ENCODE data around the gene RASSF3. TPM values are rescaled to one million over a fixed set of nuclear protein-coding genes. Genes with fewer than 3 reads are reported as not detected.
"Not testable (repeated sequence)": the region's sequence is repeated elsewhere in the genome, so short reads cannot be mapped to it uniquely, and the experiment has no call there.

Gene RASSF3
- polyA plus RNA-seq, 12 donors = 28.2 to 352 (median 67.1) TPM

DNA sequence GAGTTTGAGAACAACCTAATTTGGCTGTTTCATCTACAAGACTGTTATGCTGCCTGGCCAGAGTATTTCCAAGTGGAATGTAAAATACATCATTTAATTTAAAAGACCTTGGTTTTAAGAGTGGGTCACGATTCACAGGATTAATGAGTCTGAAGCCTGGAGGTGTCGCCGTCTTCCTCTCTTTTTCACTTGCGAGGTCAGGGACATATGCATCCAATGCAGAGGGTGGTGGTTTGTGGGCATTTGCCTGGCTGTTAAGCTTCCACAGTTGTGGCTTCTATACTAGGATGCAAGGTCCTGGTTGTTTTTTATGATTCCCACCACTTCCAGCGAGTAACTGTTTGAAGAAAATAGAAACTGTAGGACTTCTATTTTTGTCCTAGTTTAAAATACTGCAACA, 22.8 kb upstream of the RASSF3 start:
- DNase-seq = no peak

DNA sequence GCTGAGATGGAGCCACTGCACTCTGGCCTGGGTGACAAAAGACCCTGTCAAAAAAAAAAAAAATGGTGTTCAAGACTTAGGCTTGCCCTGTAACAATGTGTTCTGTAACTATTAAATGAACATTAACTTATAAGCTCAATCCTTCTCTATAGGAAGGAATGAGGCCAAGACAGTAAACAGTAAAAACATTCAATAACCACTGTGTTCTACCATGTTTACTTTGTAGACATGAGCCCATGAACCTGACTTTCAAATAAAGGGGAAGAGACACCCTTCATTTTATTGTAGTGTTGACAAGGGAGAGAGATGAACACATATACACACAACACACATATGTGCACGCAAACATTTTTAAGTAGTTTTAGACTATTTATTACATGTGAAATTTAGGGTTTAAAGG, 20.1 kb upstream of the RASSF3 start:
- no peak for DNase-seq

DNA sequence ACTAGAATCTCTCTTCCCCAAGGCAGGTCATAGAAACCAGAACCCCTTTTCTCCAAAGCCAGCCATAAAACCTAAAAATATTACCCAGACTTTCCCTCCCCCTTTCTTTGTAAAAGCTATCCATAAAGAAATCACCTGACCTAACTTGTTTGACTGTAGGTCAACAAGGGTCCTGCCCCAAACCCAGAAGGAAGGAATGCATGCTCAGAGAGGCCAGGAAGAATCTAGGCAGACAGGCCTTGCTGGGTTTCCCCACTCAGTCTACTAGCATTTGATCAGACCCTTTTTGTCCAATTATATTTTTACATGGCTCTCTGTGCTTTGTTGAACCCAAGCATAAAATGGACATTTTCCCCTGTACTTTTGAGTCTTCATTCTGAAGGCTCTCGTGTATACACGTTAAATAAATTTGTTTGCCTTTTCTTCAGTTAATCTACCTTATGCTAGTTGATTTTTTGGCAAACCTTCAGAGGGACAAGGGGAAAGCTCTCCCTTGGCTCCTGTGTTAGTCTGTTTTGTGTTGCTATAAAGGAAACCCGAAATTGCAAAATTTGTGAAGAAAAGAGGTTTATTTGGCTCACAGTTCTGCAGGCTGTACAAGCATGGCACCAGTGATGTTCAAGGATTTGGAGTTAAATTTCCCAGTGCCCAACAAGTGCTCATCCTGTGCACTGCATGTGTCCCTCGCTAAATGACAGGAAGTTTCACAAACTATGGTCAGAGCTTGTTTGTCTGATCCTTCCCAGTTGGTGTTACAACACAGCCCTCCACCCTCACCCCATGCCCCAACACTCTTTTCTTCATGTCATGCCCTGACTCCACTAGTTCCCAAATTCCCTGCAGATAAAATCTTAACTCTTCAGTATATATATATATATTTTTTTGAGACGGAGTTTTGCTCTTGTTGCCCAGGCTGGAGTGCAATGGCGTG, 14.2 kb upstream of the RASSF3 start:
- DNase-seq = no peak

DNA sequence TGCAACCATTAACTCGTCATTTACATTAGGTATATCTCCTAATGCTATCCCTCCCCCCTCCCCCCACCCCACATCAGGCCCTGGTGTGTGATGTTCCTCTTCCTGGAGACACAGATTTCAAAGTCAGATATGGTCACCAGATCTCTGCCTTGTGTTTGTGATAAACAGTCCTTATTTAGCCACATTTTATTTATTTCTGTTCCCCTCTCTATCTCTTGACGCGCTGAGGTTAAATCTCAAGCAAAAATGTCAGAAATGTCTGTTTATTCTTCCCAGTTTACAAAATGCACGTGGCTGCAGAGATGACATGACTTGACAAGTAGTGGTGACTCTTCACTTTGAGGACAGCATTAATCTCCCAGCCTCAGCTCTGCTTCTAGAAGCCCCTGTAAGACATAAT, 11.5 kb upstream of the RASSF3 start:
- DNase-seq = no peak

DNA sequence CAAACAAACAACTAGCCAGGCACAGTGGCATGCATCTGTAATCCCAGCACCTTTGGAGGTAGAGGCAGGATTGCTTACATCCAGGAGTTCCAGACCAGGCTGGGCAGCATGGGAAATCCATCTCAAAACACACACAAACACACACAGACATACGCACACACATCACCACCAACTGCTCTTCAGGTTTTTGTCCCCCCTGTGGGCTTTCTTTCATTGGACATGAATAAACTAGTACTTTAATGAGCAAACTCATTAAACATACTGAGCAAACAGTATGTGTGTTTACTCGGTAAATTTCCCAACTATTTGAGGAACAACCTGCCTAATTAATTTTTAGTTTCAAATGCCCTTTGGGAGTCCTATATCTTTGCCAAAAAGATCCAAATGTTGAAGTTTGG, 10.1 kb upstream of the RASSF3 start:
- DNase-seq = no peak

DNA sequence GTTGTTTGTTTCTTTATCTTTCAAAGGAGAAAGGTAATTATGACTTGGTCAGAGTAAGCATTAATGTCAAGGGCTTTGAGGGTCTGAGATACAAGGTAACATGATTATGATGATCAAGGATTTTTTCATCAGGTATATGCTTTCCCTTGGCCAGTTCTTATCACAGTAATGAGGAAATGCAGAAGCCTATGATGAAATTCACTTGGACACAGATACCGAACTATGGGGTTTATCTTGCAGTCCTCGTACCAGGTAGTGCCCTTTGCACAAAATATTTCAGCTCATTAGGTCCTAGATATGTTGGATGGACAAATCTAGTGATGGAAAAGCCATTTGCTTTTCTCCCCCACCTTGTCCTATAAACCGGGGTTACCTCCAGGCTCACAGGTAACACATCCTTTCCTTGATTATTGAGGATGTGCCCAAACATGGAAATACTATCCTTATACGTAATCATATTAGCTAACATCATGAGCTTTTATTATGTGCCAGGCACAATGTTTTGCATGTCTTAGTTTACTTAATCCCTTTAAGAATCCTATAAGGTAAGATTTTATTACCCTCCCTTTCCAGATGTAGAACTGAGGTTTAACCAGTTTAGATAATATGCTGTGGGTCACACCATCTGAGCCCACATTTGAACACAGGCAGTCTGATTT, 7.0 kb upstream of the RASSF3 start:
- no peak for DNase-seq

DNA sequence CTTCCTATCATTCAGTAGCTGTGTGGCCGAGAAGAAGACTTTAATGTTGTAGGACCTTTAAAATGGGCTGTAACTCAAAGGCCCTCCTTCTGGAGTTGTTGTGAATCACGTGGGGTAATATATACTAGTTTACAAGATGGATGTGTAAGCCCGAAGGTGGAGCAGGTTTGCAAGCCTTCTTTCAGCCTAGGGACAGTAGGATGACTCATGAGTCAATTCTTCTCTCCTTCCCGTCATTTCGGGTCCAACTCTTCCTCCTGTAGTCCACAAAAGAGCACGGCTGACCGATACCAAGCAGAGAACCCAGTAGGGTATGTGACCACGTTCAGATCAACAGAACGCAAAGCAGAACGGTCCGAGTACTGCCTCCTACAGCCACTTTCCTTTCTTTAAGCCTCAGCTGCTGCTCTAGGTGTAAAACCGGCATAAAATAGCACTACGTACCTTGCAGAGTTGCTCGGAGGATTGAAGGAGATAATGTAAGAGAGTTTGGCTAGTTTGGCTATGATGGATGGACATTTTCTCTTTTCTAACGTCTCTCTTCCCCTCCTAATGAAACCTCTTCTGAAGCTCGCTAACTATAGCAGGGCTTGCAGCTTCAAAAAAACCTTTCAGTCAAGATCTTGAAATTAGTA, 1.3 kb upstream of the RASSF3 start:
- peak; percentile 32 for DNase-seq

DNA sequence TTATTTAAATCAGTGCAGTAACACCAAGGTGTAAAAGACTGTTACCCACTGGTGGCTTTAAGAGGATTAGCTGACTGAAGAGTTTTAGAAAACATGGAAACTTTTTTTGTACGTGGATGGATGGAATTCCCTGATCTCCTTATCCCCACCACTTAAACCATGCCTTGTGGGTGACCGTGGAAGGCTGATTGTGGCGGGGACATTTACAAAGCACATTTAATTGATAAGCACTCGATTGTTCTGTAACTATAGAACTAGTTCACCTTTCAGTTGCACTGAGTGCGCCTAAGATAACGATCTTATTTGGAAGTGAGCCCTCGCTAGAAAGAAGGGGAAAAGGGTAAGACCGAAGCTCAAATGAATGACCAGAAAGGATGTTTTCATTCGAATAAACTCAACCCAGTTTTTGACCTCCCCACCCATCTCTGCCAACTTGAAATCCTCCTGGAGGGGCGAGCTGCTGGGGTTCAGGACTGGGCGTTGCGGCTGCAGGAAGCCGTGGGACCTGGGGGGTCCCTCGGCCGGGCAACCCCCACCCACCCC, 688 bp upstream of the RASSF3 start:
- DNase-seq = no peak

DNA sequence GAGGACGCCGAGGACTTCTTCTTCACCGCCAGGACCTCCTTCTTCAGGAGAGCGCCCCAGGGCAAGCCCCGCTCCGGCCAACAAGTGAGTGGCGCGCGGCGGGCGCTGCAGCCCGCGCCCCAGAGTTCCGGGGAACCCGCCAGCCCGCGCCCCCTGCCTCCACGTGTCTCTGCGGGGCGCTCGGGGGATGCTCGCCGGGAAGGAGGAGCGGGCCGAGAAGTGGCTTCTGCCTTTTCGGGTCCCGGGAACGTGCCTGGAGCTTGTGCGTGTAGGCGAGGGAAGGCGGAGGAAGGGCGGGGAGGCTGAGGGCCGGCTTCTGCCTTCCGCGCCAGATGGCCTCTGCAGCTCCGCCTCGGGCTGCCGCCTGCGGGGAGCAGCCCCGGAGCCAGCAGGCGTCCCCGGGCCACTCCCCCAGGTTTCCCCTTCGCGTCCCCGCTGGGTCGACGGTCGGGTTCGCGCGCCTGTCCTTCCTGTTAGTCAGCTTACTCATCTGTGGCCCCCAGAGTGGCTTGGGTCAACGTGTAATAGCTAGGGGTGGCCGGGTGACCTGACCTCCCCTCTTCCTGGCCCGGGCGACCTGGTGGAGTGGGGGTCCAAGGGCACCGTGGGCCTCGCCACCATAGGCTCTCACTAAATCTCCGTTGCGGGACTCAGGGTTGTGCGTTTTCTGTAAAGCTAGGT, 505 bp downstream of the RASSF3 start:
- DNase-seq = peak; percentile 55

DNA sequence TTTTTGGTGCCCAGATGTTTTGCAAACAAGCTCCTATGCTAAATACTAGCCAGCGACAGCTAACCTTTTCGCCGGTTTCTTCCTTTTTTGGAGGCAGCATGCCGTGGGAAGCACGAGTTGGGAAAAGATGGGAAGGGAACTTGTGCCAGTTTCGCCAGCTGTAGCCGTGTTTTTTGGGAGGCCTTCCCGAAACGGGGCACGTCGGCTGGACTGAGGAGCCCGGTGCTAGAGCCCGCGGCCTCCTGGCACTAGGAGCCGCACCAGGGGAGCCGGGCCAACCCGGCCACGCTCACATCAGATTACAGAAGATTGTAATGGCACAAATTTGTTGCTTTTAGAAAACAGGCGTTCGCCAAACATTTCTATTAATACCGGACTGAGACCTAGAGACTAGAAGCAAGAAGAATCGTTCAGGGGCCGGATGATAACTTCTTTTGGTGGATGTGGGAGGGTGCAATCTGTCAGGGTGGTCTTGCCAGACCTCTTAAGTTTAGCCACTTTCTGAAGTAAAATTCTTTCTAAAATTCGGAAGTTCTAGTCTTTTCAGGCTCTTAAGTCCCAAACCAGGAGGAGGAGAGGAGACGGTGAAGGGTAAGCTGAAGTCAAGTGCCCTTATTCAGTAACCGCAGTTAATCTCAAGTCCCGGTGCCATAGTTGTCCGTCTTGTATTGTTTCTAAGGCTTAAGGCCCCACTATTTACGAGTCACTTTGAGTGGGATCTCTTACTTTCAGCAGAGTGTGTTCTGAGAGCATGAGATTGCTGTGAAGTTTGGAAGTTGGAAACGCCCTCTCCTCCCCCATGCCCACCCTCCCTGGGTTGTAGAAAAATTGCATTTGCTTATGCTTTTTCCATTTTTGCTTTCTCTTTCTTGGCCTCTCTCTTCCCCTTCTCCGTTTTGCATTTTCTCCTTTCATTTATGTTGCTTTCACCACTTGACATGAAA, 1.3 kb downstream of the RASSF3 start:
- DNase-seq = peak; percentile 38

DNA sequence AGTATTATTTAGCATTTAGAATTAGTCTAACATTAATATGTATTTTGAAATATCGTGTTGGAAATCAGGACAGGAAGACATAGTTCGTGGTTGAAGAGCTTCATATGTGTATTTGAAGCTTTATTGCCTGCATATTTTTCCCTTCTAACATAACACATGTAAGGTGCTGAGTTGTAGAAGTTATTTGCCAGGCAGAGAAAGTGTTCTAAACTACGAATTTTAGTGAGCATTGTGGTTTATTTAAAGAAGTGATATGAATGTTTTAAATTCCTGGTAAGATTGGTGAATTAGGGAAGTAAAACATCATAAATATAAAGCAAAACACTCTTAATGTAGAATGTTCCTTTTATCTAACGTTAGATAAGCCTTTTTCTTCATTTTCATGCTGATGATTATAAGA, 2.5 kb downstream of the RASSF3 start:
- no peak for DNase-seq

DNA sequence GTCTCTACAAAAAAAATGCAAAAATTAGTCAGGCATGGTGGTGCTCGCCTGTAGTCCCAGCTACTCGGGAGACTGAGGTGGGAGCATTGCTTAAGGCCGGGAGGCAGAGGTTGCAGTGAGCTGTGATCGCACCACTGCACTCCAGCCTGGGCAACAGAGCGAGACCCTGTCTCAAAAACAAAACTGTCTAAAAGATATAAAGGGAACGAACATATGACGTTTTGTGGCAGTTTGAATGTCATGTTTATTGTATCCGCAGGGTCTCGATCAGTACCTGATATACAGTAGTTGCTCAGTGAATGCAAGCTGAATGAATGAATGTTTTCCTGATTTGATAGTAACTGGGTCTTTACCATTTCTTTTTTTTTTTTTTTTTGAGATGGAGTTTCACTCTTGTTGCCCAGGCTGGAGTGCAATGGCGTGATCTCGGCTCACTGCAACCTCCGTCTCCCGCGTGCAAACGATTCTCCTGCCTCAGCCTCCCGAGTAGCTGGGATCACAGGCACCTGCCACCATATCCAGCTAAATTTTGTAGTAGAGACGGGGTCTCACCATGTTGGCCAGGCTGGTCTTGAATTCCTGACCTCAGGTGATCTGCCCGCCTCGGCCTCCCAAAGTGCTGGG, 3.6 kb downstream of the RASSF3 start:
- DNase-seq = not testable (repeated sequence)

DNA sequence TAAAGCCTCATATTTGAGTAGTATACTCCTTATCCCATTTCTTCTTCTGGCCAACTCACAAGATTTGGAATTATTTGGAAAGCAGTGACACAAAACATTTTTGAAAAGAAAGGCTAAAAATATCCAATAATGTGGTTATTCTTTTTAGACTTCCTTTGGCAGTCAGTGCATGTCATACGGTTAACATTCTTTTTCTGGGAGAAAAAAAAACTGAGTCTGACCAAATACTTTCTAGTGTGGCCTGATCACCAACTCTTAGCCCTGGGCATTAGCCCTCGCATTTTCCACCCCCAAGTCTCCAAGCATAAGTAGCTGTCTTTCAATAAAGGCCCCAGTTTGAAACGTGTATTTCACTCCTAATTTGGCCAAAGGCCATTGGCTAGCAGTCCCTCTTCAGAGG, 5.9 kb downstream of the RASSF3 start:
- peak; percentile 58 for DNase-seq

DNA sequence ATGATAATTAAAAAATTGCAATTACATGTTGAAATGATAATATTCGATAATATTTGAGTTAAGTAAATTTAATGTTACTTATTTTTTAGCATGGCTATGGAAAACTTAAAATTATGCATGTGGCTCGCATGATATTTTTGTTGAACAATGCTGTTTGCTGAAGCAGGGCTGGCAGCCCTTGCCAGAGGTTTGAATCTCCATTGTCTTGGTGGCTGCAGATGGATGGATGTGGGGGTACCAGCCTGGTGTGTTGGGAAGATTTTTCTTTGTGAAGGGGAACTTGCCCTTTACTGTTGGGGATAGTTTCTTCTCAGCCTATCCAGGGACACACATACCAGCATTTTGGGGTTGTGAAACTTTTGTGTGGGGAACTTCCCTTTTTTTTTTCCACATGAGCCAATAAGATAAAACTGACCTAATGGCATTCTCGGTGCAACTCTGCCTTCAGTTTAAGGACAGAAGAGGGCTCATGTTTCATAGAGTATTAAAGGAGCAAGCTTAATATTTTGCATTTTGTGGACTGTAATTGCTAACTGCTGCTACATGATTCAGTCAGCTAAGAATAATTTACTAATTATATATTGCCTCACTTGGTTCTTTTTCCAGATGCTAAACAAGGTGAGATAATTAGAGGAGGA, 8.8 kb downstream of the RASSF3 start:
- DNase-seq = peak; percentile 18

DNA sequence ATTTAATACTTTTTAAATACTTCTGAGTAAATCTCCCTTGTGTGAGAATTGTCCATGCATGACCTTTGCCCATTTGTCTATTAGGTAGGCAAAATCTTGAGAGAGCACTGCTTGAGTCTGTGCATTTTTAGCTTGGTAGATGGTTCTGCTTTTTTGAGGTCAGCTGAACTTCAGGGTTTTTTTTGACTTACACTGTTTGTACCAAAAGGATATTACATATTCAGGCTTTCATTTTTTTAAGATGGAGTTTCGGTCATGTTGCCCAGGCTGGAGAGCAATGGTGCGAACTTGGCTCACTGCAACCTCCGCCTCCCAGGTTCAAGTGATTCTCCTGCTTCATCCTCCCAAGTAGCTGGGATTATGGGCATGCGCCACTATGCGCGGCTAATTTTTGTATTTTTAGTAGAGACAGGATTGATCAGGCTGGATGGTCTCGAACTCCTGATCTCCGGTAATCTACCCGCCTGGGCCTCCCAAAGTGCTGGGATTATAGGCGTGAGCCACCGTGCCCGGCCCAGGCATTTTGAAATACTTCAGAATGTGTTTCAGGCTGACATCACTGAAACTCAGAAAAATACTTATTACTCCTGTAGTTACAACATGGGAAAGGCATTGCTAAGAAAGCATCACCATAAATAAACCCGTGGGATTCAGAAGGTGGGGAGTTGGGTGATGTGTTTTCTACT, 11.1 kb downstream of the RASSF3 start:
- DNase-seq = no peak

DNA sequence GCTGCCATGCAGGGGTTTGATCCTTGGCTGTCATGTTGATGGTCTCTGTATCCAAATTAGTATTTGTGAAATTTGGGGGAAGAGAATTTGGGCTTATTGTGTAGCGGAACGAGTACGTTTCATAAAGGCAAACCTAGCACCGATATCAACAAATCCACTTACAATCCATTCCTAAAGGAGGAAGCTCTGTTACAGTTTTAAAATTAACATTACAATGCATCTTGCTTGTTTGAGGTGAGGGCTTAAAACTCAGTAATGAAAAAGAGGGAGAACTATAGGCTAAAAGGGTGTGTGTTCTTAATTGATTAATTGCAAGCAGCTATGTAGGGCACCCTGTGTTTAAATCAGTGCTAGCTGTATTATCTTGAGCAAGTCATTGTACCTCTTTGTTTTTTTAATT, 13.7 kb downstream of the RASSF3 start:
- DNase-seq = no peak

DNA sequence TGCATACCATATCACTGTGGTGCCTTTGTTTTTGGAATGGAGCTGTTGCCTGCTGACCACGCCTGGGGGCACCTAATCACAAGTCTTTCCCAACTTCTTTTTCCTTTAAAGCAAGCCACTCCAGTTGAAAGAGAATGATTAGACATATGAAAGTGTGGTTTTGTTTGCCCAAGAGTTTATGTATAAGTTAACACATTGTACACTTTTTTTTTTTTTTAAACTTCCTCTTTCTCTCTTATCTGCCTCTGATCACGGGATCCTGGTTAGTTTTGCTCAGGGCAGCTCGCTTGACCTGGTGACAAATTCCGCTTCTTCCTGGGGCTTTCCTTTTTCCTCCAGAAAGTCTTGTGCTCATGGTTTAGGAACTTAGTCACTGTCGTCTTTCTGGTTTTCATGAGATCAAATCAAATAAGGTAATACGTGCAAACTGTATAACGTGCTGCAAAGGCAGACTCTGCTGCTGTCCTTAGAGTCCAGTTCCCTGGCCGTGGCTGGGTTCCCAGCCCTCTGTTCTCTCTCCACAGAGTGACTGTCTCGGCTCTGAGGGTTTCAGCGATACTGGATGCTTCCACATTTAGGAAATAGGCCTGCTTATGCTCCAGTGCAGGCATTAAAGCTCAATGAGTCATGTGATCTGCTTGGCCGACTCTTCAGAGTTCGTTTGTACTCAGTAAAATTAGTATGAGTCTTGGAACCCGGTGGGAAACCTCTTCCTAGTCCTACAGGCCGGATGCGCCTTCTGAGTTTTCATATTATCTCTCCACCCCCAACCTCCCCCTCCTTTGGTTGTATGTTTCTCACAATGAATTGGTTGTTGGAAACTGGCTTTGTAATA, 15.2 kb downstream of the RASSF3 start:
- peak; percentile 62 for DNase-seq

DNA sequence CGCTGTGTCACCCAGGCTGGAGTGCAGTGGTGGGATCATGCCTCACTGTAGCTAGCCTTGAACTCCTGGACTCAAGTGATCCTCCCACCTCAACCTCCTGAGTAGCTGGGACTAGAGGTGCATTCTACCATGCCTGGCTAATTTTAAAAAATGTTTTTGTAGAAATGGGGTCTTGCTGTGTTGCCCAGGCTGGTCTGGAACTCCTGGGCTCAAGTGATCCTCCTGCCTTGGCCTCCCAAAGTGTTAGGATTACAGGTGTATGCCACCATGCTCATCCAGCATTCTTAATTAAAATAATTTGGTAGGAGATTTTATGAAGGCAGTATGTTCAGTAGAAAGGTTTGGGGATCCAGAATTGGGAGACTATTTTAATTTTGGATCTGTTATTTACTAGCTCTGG, 16.3 kb downstream of the RASSF3 start:
- DNase-seq = not testable (repeated sequence)

Data from muscle of arm (tissue), 12 donors.